ENCODE measurements around the gene SARM1.

Gene SARM1

DNA sequence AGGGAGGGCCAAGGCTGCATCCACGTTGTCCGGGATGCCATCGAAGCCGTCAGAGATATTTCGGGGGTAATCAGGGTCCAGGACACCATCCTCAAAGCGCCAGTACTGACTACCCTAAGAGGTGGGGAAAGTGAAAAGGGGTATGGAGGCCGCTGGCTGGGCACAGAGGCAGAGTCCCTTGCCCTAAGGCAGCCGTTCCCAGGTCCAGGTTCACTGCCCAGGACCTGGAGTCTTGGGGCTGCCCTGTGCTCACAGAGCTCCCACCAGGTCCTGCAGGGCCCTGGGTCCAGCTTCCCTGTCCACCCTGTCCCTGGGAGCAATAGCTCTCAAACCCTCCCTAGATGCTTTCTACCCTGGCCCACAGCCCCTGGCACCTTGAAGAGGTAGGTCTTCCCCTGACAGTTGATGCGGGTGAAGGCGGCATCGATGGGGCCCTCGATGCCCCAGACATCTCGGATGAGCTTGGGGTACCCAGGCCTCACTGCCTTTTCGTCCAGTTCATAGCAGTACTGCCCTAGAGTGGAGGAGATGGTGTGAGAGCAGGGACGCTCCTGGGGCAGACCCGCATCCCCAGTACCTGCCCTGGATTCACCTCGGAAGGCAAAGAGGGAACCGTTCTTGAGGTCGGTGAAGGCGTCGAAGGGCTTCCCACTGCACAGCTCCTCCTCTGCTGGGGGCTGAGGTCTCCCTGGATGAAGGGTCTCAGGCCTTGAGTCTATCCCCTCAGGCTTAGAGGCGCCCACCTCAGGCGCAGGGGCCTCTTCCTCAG is 2.4 kb upstream of the SARM1 start:
- H3K4me3 ChIP-seq (ENCODE audit: low read length in 2 of 2) = no peak overlapping the region
- H3K4me1 ChIP-seq (ENCODE audit: control insufficient read depth, insufficient read depth, low read length) = peaks cover 25% of the 10 kb centered on the region
- H3K9me3 ChIP-seq (ENCODE audit: control insufficient read depth in 2 of 2, low read length in 2 of 2) = no peaks in the 10 kb centered on the region
- no peak overlapping the region for H3K27ac ChIP-seq (ENCODE audit: low read length)
- peaks cover under 1 to 7% of the 10 kb centered on the region in 2 donors for H3K36me3 ChIP-seq (ENCODE audit: control insufficient read depth in 2 of 2, insufficient read depth in 2 of 2, low read length in 2 of 2)
- H3K27me3 ChIP-seq (ENCODE audit: control insufficient read depth in 1 of 2, insufficient read depth in 2 of 2, low read length in 2 of 2) = no peaks in the 10 kb centered on the region
- no peak overlapping the region for H3K9ac ChIP-seq (ENCODE audit: low read length in 2 of 2)

DNA sequence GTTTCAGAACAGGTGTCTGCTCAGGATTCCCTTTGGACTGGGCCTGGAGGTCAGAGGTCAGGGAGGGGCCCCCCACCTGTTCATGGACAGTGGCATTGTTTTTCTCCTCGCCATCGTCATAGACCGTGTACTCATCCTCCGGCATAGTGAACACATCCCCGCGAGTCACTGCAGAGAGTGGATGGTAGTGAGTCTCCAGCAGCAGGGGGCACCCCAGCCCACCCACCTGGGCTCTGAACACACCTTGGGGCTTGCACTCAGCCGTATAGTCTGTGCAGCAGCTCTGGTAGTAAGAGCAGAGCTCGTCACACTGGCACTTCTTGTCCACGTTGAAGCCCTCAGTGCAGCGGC is 1.8 kb upstream of the SARM1 start:
- Histone ChIP-seq H3K4me1 (ENCODE audit: control insufficient read depth, insufficient read depth, low read length) (peaks cover 25% of the 10 kb centered on the region), H3K9ac (ENCODE audit: low read length in 2 of 2) (no peak overlapping the region), H3K36me3 (ENCODE audit: control insufficient read depth in 2 of 2, insufficient read depth in 2 of 2, low read length in 2 of 2) (peaks cover 0 to 1% of the 10 kb centered on the region in 2 donors), H3K27ac (ENCODE audit: low read length) (no peak overlapping the region), H3K4me3 (ENCODE audit: low read length in 2 of 2) (no peak overlapping the region), H3K27me3 (ENCODE audit: control insufficient read depth in 1 of 2, insufficient read depth in 2 of 2, low read length in 2 of 2) (no peaks in the 10 kb centered on the region), H3K9me3 (ENCODE audit: control insufficient read depth in 2 of 2, low read length in 2 of 2) (no peaks in the 10 kb centered on the region)

DNA sequence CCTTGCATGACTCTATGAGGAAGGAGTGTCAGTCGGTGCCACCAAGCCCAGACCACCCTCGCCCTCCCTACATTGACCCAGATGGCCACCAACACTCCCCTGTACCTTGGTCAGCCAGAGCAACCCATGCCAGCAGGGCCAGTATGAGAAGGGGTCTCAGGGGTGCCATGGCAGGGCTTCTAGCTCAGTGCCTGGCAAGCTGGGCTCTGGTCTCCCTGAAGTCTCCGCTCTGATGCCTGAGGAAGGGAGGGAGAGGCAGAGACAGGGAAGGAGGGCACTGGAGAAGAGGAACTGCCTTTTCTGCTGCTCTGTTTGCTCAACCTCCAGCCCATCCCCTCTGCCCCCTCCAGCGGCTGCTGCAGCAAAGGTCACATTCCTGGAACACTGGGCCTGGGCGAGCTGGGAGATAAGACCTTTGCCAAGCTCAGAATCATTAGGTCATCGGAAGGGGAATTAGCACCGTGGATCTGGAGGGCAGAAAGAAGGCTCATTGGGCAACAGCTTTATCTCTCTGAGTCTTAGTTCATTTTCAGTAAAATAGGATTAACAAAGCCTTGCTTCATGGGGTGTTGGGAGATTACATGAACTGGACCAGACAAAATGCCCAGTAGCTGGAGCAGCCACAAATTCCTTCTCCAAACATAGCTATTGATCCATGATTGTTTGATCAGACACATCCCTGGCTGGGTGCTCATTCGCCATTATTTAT is 1.3 kb upstream of the SARM1 start, which contains the start of gene VTN:
Gene VTN (minus strand): TSS at position 273 of the 709 bp plus-strand sequence. CDS start 104 bp downstream, at position 169.
- peaks cover 25% of the 10 kb centered on the region for H3K4me1 ChIP-seq (ENCODE audit: control insufficient read depth, insufficient read depth, low read length)

DNA sequence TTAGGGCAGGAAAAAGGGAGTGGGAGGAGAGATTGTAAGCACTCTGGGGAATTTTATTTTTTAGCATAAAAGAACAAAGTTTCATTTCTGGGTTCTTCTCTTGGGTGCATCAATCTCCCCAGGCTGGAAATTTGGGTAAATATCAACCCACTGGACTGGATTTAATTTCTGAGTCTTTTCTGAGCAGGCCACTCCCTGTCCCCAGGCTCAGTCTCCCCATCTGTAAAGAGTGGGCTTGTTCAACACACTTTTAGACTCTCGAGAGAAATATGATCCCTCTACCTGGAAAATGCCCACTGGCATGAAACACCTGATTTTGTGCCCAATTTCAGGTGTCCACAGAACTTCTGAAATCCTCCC is 770 bp upstream of the SARM1 start:
- Histone ChIP-seq H3K27ac (ENCODE audit: low read length) (peak overlapping the region; percentile 79), H3K4me3 (ENCODE audit: low read length in 2 of 2) (peak overlapping the region in 1 of 2 donors; percentile 79), H3K9ac (ENCODE audit: low read length in 2 of 2) (peak overlapping the region; percentile 4 to 58)

More for the DNA sequence above, 1.3 kb upstream of the SARM1 start, which contains the start of gene VTN:
- peak within 1 kb of the TSS; percentile 4 to 58 for H3K9ac ChIP-seq (ENCODE audit: low read length in 2 of 2)
- H3K36me3 ChIP-seq (ENCODE audit: control insufficient read depth in 2 of 2, insufficient read depth in 2 of 2, low read length in 2 of 2) = no peaks in the 10 kb centered on the region
- H3K27ac ChIP-seq (ENCODE audit: low read length) = peak within 1 kb of the TSS; percentile 79
- no peaks in the 10 kb centered on the region for H3K27me3 ChIP-seq (ENCODE audit: control insufficient read depth in 1 of 2, insufficient read depth in 2 of 2, low read length in 2 of 2)
- H3K4me3 ChIP-seq (ENCODE audit: low read length in 2 of 2) = peak within 1 kb of the TSS; percentile 57 to 79
- no peaks in the 10 kb centered on the region for H3K9me3 ChIP-seq (ENCODE audit: control insufficient read depth in 2 of 2, low read length in 2 of 2)

DNA sequence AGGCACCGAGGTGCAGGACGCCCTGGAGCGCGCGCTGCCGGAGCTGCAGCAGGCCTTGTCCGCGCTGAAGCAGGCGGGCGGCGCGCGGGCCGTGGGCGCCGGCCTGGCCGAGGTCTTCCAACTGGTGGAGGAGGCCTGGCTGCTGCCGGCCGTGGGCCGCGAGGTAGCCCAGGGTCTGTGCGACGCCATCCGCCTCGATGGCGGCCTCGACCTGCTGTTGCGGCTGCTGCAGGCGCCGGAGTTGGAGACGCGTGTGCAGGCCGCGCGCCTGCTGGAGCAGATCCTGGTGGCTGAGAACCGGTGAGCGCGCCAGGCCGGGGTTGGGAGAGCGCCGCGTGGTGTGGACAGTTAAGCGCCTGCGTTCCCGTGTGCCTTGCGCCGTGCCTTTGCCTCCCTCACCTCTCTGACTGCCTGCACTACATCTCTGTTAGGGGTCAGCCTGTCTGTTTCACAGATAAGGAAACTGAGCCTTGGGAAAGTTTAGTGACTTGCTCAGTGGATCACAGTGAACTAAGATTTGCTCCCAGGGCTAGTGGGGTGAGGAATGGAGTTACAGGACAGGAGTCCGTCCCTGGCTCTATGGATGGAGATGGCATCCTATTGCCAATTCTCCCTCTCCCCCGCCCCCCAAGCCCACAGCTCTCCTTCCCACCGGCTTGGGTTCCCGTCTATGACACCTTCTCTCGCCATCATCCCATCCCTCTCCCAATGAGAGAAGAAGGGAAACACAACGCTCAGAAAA is 880 bp downstream of the SARM1 start:
- Histone ChIP-seq H3K27ac (ENCODE audit: low read length) (peak overlapping the region; percentile 79), H3K27me3 (ENCODE audit: control insufficient read depth in 1 of 2, insufficient read depth in 2 of 2, low read length in 2 of 2) (no peaks in the 10 kb centered on the region), H3K4me3 (ENCODE audit: low read length in 2 of 2) (peak overlapping the region; percentile 79 to 80), H3K9ac (ENCODE audit: low read length in 2 of 2) (peak overlapping the region; percentile 47 to 65), H3K9me3 (ENCODE audit: control insufficient read depth in 2 of 2, low read length in 2 of 2) (no peaks in the 10 kb centered on the region), H3K4me1 (ENCODE audit: control insufficient read depth, insufficient read depth, low read length) (peaks cover 25% of the 10 kb centered on the region), H3K36me3 (ENCODE audit: control insufficient read depth in 2 of 2, insufficient read depth in 2 of 2, low read length in 2 of 2) (no peaks in the 10 kb centered on the region)

More for the DNA sequence above, 770 bp upstream of the SARM1 start:
- H3K36me3 ChIP-seq (ENCODE audit: control insufficient read depth in 2 of 2, insufficient read depth in 2 of 2, low read length in 2 of 2) = no peaks in the 10 kb centered on the region
- peaks cover 25% of the 10 kb centered on the region for H3K4me1 ChIP-seq (ENCODE audit: control insufficient read depth, insufficient read depth, low read length)
- H3K27me3 ChIP-seq (ENCODE audit: control insufficient read depth in 1 of 2, insufficient read depth in 2 of 2, low read length in 2 of 2) = no peaks in the 10 kb centered on the region
- H3K9me3 ChIP-seq (ENCODE audit: control insufficient read depth in 2 of 2, low read length in 2 of 2) = no peaks in the 10 kb centered on the region

DNA sequence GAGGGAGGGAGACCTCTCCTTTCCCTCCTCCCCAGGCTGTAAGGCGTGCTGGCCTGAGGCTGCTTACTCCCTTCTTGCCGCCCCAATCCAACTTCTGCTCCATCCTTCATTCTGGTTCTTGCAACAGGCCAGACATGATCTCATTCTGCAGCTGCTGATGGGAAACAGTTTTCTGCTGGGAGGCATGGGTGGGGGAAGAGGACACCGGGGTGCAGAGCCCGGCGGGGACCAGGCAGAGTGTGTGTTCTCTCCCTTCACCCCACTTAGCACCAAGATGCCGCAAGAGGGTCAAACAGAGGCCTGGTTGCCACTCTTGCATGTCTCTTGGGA is 1.4 kb downstream of the SARM1 start:
- Histone ChIP-seq H3K9me3 (ENCODE audit: control insufficient read depth in 2 of 2, low read length in 2 of 2) (no peaks in the 10 kb centered on the region), H3K36me3 (ENCODE audit: control insufficient read depth in 2 of 2, insufficient read depth in 2 of 2, low read length in 2 of 2) (no peaks in the 10 kb centered on the region), H3K4me3 (ENCODE audit: low read length in 2 of 2) (peak overlapping the region; percentile 79 to 80), H3K27me3 (ENCODE audit: control insufficient read depth in 1 of 2, insufficient read depth in 2 of 2, low read length in 2 of 2) (no peaks in the 10 kb centered on the region), H3K9ac (ENCODE audit: low read length in 2 of 2) (peak overlapping the region in 1 of 2 donors; percentile 65), H3K4me1 (ENCODE audit: control insufficient read depth, insufficient read depth, low read length) (peaks cover 25% of the 10 kb centered on the region), H3K27ac (ENCODE audit: low read length) (no peak overlapping the region)

DNA sequence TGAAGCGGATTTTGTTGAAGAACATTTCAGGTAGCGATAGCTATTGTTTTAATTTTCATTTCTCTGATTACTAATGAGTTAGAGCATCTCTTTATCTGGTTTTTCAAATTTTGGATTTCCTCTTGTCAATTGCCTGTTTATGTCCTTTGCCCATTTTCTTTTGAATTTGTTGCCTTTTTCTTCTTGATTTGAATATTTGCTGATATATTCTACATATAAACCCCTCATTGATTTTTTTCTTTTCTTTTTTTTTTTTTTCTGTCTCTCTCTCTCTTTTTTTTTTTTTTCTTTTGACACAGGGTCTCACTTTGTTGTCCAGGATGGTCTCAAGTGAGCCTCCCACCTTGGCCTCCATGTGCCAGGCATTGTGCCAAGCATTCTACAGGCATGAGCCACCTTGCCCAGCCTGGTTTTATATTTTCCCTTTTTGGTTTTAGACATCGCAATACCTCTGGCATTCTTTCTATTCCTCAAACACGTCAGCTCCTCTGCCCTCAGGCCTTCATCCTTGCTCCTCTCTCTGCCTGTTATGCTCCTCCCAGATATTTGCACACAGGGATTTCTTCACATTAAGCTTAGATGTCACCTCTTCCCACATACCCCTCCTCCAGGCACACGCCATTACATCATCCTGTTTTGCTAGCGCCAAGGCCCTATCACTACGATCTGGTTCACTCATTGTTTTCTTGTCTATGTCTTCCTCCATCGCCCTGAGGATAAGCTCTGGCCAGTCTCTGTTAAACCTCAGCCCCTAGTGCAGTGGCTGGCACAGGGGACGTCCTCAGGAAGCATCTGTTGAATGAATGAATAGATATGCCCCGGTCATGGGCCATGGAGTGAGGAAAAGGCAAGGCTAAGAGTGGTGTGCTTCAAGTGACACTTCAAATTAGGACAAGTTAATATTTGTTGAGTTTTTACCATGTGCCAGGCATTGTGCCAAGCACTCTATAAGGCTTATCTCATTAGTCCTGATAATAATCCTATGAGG is 8.6 kb downstream of the SARM1 start:
- Histone ChIP-seq H3K9ac (ENCODE audit: low read length in 2 of 2) (no peak overlapping the region), H3K36me3 (ENCODE audit: control insufficient read depth in 2 of 2, insufficient read depth in 2 of 2, low read length in 2 of 2) (no peaks in the 10 kb centered on the region), H3K4me3 (ENCODE audit: low read length in 2 of 2) (no peak overlapping the region), H3K4me1 (ENCODE audit: control insufficient read depth, insufficient read depth, low read length) (peaks cover 8% of the 10 kb centered on the region), H3K27me3 (ENCODE audit: control insufficient read depth in 1 of 2, insufficient read depth in 2 of 2, low read length in 2 of 2) (no peaks in the 10 kb centered on the region), H3K9me3 (ENCODE audit: control insufficient read depth in 2 of 2, low read length in 2 of 2) (no peaks in the 10 kb centered on the region), H3K27ac (ENCODE audit: low read length) (no peak overlapping the region)

DNA sequence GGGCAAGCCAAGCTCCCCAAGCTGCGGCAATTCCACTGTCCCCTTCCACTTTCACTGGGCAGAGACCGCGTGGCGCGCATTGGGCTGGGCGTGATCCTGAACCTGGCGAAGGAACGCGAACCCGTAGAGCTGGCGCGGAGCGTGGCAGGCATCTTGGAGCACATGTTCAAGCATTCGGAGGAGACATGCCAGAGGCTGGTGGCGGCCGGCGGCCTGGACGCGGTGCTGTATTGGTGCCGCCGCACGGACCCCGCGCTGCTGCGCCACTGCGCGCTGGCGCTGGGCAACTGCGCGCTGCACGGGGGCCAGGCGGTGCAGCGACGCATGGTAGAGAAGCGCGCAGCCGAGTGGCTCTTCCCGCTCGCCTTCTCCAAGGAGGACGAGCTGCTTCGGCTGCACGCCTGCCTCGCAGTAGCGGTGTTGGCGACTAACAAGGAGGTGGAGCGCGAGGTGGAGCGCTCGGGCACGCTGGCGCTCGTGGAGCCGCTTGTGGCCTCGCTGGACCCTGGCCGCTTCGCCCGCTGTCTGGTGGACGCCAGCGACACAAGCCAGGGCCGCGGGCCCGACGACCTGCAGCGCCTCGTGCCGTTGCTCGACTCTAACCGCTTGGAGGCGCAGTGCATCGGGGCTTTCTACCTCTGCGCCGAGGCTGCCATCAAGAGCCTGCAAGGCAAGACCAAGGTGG is 9.8 kb downstream of the SARM1 start:
- Histone ChIP-seq H3K9me3 (ENCODE audit: control insufficient read depth in 2 of 2, low read length in 2 of 2) (no peaks in the 10 kb centered on the region), H3K27ac (ENCODE audit: low read length) (no peak overlapping the region), H3K27me3 (ENCODE audit: control insufficient read depth in 1 of 2, insufficient read depth in 2 of 2, low read length in 2 of 2) (no peaks in the 10 kb centered on the region), H3K4me3 (ENCODE audit: low read length in 2 of 2) (peak overlapping the region in 1 of 2 donors; percentile 8), H3K4me1 (ENCODE audit: control insufficient read depth, insufficient read depth, low read length) (peaks cover 8% of the 10 kb centered on the region), H3K36me3 (ENCODE audit: control insufficient read depth in 2 of 2, insufficient read depth in 2 of 2, low read length in 2 of 2) (no peaks in the 10 kb centered on the region), H3K9ac (ENCODE audit: low read length in 2 of 2) (no peak overlapping the region)

DNA sequence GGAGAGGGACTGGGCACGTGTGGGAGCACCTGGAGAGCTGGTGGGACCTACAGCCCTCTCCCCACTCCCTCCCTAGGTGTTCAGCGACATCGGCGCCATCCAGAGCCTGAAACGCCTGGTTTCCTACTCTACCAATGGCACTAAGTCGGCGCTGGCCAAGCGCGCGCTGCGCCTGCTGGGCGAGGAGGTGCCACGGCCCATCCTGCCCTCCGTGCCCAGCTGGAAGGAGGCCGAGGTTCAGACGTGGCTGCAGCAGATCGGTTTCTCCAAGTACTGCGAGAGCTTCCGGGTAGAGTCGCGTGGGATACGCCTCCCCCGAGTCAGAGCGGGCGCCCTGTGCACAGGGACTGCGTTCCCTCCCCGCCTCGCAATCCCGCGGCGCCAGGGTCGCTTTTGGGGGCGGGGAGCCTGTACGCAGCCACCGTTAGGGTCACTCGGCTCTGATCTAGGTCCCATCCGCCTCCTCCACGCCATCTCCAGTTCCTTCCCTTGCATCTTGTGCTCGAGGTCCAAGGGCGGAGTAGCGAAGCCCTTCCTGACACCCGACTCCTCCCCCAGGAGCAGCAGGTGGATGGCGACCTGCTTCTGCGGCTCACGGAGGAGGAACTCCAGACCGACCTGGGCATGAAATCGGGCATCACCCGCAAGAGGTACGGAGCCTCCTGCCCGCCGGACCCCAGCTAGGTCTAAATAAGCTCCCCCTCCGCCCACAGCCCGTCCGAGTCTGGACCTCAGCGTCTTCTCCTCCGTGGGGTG is 13.0 kb downstream of the SARM1 start:
- H3K27me3 ChIP-seq (ENCODE audit: control insufficient read depth in 1 of 2, insufficient read depth in 2 of 2, low read length in 2 of 2) = no peaks in the 10 kb centered on the region
- no peak overlapping the region for H3K27ac ChIP-seq (ENCODE audit: low read length)
- H3K9ac ChIP-seq (ENCODE audit: low read length in 2 of 2) = peak overlapping the region in 1 of 2 donors; percentile 21
- peaks cover 4 to 12% of the 10 kb centered on the region in 2 donors for H3K36me3 ChIP-seq (ENCODE audit: control insufficient read depth in 2 of 2, insufficient read depth in 2 of 2, low read length in 2 of 2)
- peak overlapping the region; percentile 12 to 59 for H3K4me3 ChIP-seq (ENCODE audit: low read length in 2 of 2)
- peaks cover 8% of the 10 kb centered on the region for H3K4me1 ChIP-seq (ENCODE audit: control insufficient read depth, insufficient read depth, low read length)
- H3K9me3 ChIP-seq (ENCODE audit: control insufficient read depth in 2 of 2, low read length in 2 of 2) = no peaks in the 10 kb centered on the region
